Ishikawa (cell line): Measurements from ENCODE around the gene NEUROD6.

Experiments used
- CEBPB ChIP-seq: IDR thresholded peaks from 2 replicates; pipeline ENCODE4 v1.6.1; 2012
- CREB1 ChIP-seq: IDR thresholded peaks from 2 replicates; pipeline ENCODE4 v1.6.1; 2012; ENCODE audit warnings: low read depth
- EGR1 ChIP-seq: IDR thresholded peaks from 2 replicates; pipeline ENCODE4 v1.6.1; 2012
- EP300 ChIP-seq: IDR thresholded peaks from 2 replicates; pipeline ENCODE4 v1.6.1; 2012; ENCODE audit warnings: borderline replicate concordance
- FOXM1 ChIP-seq: IDR thresholded peaks from 2 replicates; pipeline ENCODE4 v1.6.1; 2012; ENCODE audit warnings: low read depth, borderline replicate concordance
- MAX ChIP-seq: IDR thresholded peaks from 2 replicates; pipeline ENCODE4 v1.6.1; 2012
- NFIC ChIP-seq: IDR thresholded peaks from 2 replicates; pipeline ENCODE4 v1.6.1; 2012
- RAD21 ChIP-seq: IDR thresholded peaks from 2 replicates; pipeline ENCODE4 v1.6.1; 2012; ENCODE audit warnings: low read depth
- REST ChIP-seq: IDR thresholded peaks from 2 replicates; pipeline ENCODE4 v1.6.1; 2012; ENCODE audit warnings: low read depth, mild to moderate bottlenecking
- TAF1 ChIP-seq: IDR thresholded peaks from 2 replicates; pipeline ENCODE4 v1.6.1; 2012; ENCODE audit warnings: low read depth, mild to moderate bottlenecking
- TCF12 ChIP-seq: IDR thresholded peaks from 2 replicates; pipeline ENCODE4 v1.6.1; 2012; ENCODE audit warnings: low read depth
- TEAD4 ChIP-seq: IDR thresholded peaks from 2 replicates; pipeline ENCODE4 v1.6.1; 2012
- USF1 ChIP-seq: IDR thresholded peaks from 2 replicates; pipeline ENCODE4 v1.6.1; 2012
- YY1 ChIP-seq: IDR thresholded peaks from 2 replicates; pipeline ENCODE4 v1.6.1; 2012; ENCODE audit warnings: low read depth
- ZBTB7A ChIP-seq: IDR thresholded peaks from 2 replicates; pipeline ENCODE4 v1.6.1; 2012; ENCODE audit warnings: low read depth

NEUROD6 gene

GRCh38 chr7:31337002-31337565 lies 3.4 kb downstream of the NEUROD6 start:
- no peak for TF ChIP-seq CREB1
- no peak for TF ChIP-seq CEBPB

- TF ChIP-seq EGR1 (no peak), ZBTB7A (no peak), USF1 (no peak)
These were observed 4.1 kb downstream of the NEUROD6 start for GRCh38 chr7:31336202-31337001.

- TF ChIP-seq TCF12 = no peak
- no peak for TF ChIP-seq ZBTB7A
- no peak for TF ChIP-seq CEBPB
- no peak for TF ChIP-seq EGR1
- no peak for TF ChIP-seq NFIC
- no peak for TF ChIP-seq TAF1
- no peak for TF ChIP-seq RAD21
- no peak for TF ChIP-seq CREB1
These were observed 4.7 kb downstream of the NEUROD6 start for GRCh38 chr7:31335884-31336201.

- TF ChIP-seq TEAD4 (no peak), FOXM1 (no peak), CEBPB (no peak), EP300 (no peak)
These were observed 5.2 kb downstream of the NEUROD6 start for GRCh38 chr7:31335161-31335856.

GRCh38 chr7:31333291-31333690 lies 7.2 kb downstream of the NEUROD6 start:
- TF ChIP-seq CEBPB (no peak), RAD21 (no peak), TCF12 (no peak), FOXM1 (no peak), TAF1 (no peak), EP300 (no peak), ZBTB7A (no peak), TEAD4 (no peak), MAX (no peak), EGR1 (no peak), REST (no peak), YY1 (no peak), USF1 (no peak), NFIC (no peak), CREB1 (no peak)

- TF ChIP-seq EGR1 (no peak), RAD21 (no peak), TCF12 (no peak), EP300 (no peak), CREB1 (no peak), YY1 (no peak), FOXM1 (no peak), REST (no peak), ZBTB7A (no peak), TAF1 (no peak), NFIC (no peak), TEAD4 (no peak)
These were observed 13.5 kb downstream of the NEUROD6 start for GRCh38 chr7:31327071-31327470.
